ENCODE measurements around the gene KCNH4. TPM values are rescaled to one million over a fixed set of nuclear protein-coding genes. Genes with fewer than 3 reads are reported as not detected.

KCNH4 gene
- total RNA-seq, 1 donor from 2014 or later = not detected

DNA sequence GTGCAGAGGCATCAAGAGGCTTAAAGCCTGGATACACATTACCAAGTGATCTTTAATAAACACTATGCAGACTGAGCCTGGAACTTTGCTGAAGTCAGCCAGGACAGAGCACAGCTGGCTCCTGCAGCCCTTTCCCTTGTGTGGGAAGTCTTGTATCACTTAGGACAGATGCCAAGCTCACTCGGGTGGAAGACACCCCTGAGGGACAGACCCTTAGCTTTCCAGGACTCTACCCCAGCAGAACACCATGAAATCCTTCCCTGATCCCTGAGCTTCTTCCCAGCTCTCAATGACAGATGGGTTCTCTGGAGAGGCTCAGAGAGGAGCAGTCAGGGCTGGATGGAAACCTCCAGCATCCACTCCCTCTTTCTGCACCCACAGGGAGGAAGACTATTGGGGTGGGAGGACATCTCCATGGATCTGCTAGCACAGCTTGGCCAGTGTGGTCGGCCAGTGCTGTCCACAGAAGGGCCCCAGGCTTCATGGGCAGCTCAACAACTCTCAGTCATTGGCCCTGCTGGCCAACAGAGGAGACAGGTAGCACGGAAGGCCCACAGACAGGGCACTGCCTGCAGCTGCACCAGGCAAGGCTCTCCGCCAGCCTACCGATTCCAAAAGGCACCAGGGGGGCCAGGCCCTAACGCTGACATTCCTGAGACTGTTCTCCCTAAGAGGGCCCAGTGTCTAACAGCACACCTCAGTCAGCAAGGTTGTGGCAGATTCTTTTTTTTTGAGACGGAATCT, 42.0 kb downstream of the KCNH4 start:
- Histone ChIP-seq H3K4me3 (ENCODE audit: low read depth, low read length) (no peak overlapping the region), H3K27me3 (ENCODE audit: control insufficient read depth, insufficient read depth, low read length) (no peaks in the 10 kb centered on the region), H3K36me3 (ENCODE audit: control insufficient read depth, insufficient read depth, low read length) (no peaks in the 10 kb centered on the region)
- no peak for DNase-seq (ENCODE audit: low read depth)
- TF ChIP-seq, protein P1, sequence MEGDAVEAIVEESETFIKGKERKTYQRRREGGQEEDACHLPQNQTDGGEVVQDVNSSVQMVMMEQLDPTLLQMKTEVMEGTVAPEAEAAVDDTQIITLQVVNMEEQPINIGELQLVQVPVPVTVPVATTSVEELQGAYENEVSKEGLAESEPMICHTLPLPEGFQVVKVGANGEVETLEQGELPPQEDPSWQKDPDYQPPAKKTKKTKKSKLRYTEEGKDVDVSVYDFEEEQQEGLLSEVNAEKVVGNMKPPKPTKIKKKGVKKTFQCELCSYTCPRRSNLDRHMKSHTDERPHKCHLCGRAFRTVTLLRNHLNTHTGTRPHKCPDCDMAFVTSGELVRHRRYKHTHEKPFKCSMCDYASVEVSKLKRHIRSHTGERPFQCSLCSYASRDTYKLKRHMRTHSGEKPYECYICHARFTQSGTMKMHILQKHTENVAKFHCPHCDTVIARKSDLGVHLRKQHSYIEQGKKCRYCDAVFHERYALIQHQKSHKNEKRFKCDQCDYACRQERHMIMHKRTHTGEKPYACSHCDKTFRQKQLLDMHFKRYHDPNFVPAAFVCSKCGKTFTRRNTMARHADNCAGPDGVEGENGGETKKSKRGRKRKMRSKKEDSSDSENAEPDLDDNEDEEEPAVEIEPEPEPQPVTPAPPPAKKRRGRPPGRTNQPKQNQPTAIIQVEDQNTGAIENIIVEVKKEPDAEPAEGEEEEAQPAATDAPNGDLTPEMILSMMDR (IDR thresholded peaks at IDR 0.05; ENCODE audit: insufficient read depth, low read length, poor library complexity, severe bottlenecking) = no peak

DNA sequence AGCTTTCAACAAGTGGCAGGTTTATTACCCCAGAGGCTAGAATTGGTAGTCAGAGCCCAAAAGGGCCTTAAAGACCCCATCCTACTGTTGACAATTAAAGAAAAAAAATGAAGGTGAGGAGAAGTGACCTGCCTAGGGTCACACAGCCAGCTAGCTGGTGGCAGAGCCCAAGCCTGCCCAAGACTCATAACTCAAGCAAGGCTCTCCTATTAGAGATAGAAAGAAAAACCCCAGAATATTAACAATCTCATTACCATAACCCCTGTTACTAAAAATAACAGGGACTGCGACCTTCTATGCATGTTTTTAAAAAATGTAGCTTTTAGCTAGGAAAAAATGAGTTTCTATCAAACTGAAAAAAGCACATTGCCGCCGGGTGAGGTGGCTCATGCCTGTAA, 44.3 kb downstream of the KCNH4 start:
- no peaks in the 10 kb centered on the region for H3K27me3 ChIP-seq (ENCODE audit: control insufficient read depth, insufficient read depth, low read length)
- no peak overlapping the region for H3K4me3 ChIP-seq (ENCODE audit: low read depth, low read length)
- TF ChIP-seq, protein P1 (IDR thresholded peaks at IDR 0.05; ENCODE audit: insufficient read depth, low read length, poor library complexity, severe bottlenecking) = no peak
- no peaks in the 10 kb centered on the region for H3K36me3 ChIP-seq (ENCODE audit: control insufficient read depth, insufficient read depth, low read length)
- no peak for DNase-seq (ENCODE audit: low read depth)

DNA sequence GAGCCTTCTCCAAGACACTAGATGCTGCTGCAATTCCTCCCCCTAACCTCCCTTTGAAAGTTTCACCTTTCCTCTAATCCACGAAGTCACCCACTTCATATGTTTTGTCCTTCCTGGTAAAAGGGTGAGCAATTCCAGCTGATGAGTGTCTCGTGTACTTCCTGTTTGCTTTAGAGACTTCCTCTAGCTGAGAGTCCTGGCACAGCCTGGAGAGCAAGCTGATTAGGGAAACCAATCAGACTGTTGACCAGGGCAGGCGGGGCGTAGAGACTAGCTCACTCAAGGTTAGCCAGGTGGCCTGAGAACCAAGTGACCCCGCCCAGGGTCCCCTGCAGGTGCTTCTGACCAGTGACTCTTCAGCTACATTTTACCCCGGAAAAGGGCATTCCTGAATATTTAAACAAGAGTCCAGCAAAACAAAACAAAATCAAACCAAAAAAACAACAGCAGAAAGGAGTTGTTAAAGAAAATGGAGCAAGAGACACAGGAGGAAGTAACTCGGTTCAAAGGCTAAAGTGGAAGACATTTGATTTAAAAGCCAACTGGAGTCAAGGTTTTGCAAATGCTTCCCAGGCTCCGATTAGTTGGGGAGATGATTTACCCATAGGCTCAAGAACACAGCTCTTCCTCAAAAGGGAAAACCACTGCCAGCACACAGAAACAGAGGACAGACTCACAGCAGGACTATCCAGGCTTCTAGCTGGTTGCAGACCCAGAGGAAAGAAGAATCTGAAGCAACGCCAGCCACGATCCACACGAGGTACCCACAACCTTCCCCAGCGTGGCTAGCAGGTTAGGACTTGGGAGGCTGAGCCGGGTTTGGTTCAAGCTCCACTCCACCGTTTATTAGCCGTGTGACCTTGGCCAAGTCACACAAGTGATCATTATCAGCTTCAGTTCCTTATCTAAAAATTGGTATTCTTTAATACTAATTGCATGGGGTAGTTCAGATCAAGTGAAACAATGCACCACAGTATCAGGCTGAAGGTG, 45.0 kb downstream of the KCNH4 start:
- no peak overlapping the region for H3K4me3 ChIP-seq (ENCODE audit: low read depth, low read length)
- no peaks in the 10 kb centered on the region for H3K27me3 ChIP-seq (ENCODE audit: control insufficient read depth, insufficient read depth, low read length)
- DNase-seq (ENCODE audit: low read depth) = no peak
- no peaks in the 10 kb centered on the region for H3K36me3 ChIP-seq (ENCODE audit: control insufficient read depth, insufficient read depth, low read length)
- TF ChIP-seq, protein P1 (IDR thresholded peaks at IDR 0.05; ENCODE audit: insufficient read depth, low read length, poor library complexity, severe bottlenecking) = no peak

DNA sequence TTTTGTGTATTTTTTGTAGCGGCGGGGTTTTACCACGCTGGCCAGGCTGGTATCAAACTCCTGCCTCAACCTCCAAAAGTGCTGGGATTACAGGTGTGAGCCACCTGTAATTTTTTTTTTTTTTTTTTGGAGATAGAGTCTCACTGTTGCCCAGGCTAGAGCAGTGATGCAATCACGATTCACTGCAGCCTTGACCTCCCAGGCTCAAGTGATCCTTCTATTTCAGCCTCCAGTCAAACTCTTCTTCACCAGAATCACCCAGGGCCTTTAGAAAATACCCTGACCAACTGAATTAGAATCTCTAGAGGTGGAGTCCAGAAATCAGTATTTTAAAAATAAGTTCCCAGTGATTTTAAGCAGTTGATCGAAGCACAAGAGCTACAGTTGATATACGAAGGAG, 45.8 kb downstream of the KCNH4 start:
- H3K27me3 ChIP-seq (ENCODE audit: control insufficient read depth, insufficient read depth, low read length) = no peaks in the 10 kb centered on the region
- no peak for DNase-seq (ENCODE audit: low read depth)
- TF ChIP-seq, protein P1 (IDR thresholded peaks at IDR 0.05; ENCODE audit: insufficient read depth, low read length, poor library complexity, severe bottlenecking) = no peak
- H3K4me3 ChIP-seq (ENCODE audit: low read depth, low read length) = no peak overlapping the region
- no peaks in the 10 kb centered on the region for H3K36me3 ChIP-seq (ENCODE audit: control insufficient read depth, insufficient read depth, low read length)

DNA sequence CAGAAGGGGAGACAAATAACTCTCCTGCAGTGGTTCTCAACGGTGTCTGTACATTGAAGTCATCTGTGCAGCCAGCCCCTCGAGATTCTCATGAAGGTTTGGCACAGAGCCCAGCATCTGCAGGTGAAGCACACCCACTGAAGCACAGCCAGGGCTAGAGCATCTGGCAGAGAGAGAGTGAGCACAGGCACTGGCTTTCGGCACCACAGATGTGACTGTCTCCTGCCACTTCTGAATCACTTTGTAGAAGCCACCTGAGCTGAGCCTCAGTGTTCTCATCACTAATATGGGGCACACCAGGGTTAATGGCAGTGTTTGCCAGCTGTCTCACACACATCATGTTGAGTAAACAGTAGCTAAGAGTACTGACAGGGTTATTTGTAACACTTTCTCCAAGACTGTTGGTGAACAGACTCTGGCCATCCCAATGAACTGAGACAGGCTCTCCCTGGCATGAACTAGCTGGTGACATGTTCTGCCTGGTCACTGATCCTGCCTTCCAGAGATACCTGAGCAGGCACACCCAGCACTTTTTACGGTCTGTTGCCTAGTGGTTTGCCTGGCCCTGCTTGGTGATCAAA, 47.4 kb downstream of the KCNH4 start:
- TF ChIP-seq, protein P1 (IDR thresholded peaks at IDR 0.05; ENCODE audit: insufficient read depth, low read length, poor library complexity, severe bottlenecking) = no peak
- Histone ChIP-seq H3K36me3 (ENCODE audit: control insufficient read depth, insufficient read depth, low read length) (no peaks in the 10 kb centered on the region), H3K27me3 (ENCODE audit: control insufficient read depth, insufficient read depth, low read length) (no peaks in the 10 kb centered on the region), H3K4me3 (ENCODE audit: low read depth, low read length) (no peak overlapping the region)
- DNase-seq (ENCODE audit: low read depth) = no peak

All from kidney epithelial cell (primary cell).